ENCODE measurements around the gene LLCFC1. TPM values are rescaled to one million over a fixed set of nuclear protein-coding genes. Genes with fewer than 3 reads are reported as not detected.

Gene LLCFC1
- total RNA-seq, 1 donor: not detected

GRCh38 chr7:142901426-142902259 is 37.6 kb upstream of the LLCFC1 start:
- TF ChIP-seq CTCF (IDR thresholded peaks at IDR 0.05; ENCODE audit: insufficient read depth, low read depth, low read length): no peak
- H3K4me3 ChIP-seq (ENCODE audit: low read depth, low read length): no peak overlapping the region
- DNase-seq (ENCODE audit: low read depth): no peak

- DNase-seq (ENCODE audit: low read depth): no peak
- no peak overlapping the region for H3K4me3 ChIP-seq (ENCODE audit: low read depth, low read length)
- no peak for TF ChIP-seq CTCF (IDR thresholded peaks at IDR 0.05; ENCODE audit: insufficient read depth, low read depth, low read length)
These were observed 35.2 kb upstream of the LLCFC1 start for GRCh38 chr7:142904128-142904527.

DNA sequence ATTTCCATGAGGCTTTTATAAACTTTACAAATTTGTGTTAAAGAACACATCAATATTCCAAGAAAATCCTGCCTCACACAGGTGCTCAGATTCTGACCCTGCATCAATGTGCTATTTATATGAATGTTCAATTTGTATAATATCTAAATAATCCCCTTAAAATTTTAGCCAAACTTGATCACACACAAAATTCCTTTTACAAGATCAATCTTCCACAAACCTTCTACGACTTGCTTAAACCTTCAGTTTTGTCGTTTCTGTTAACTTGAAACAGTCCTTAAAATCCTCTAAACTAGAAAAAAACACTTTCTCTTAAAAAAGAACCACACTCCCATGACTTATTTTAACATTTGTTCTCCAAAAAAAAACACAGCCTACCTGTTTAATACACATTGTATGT is 33.5 kb upstream of the LLCFC1 start:
- no peak for DNase-seq (ENCODE audit: low read depth)
- TF ChIP-seq CTCF (IDR thresholded peaks at IDR 0.05; ENCODE audit: insufficient read depth, low read depth, low read length): no peak
- no peak overlapping the region for H3K4me3 ChIP-seq (ENCODE audit: low read depth, low read length)

DNA sequence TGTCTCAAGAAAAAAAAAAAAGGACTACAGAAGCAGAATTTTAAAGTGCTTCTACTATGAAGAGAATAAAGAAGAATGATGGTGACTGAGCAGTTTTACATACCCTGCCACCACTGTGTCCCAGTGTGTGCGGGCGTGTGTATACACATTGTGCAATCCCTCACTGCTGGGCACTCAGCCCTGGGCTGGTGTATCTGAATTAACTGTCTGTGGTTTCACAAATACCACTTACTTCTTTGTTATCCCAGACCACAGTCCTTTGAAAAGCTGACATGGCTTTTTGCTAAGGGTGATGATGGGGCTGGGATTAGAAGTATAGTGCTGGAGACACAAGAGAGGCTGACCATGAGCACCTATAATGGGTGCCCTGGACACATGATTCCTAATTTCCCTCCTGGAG is 32.6 kb upstream of the LLCFC1 start:
- TF ChIP-seq CTCF (IDR thresholded peaks at IDR 0.05; ENCODE audit: insufficient read depth, low read depth, low read length): no peak
- no peak overlapping the region for H3K4me3 ChIP-seq (ENCODE audit: low read depth, low read length)
- DNase-seq (ENCODE audit: low read depth): no peak

DNA sequence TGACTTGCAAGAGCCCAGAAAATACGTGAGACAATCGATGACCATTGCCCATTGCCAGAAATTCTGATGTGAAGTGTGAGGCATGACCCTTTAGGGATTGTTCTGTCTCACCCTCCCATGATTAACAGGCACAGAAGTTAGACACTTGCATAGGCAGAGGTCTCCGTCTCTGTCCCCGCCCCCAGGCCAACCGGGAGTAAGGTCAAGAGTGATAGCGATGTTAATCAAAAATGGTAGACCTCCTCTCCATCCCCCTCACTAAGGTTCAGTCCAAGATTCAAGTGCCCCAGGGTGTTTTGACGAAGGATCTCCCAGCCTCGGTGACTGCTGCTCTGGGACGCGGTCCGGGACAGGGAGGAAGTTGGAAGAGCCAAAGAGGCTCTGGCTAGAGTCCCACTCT is 31.0 kb upstream of the LLCFC1 start:
- no peak overlapping the region for H3K4me3 ChIP-seq (ENCODE audit: low read depth, low read length)
- no peak for TF ChIP-seq CTCF (IDR thresholded peaks at IDR 0.05; ENCODE audit: insufficient read depth, low read depth, low read length)
- no peak for DNase-seq (ENCODE audit: low read depth)

DNA sequence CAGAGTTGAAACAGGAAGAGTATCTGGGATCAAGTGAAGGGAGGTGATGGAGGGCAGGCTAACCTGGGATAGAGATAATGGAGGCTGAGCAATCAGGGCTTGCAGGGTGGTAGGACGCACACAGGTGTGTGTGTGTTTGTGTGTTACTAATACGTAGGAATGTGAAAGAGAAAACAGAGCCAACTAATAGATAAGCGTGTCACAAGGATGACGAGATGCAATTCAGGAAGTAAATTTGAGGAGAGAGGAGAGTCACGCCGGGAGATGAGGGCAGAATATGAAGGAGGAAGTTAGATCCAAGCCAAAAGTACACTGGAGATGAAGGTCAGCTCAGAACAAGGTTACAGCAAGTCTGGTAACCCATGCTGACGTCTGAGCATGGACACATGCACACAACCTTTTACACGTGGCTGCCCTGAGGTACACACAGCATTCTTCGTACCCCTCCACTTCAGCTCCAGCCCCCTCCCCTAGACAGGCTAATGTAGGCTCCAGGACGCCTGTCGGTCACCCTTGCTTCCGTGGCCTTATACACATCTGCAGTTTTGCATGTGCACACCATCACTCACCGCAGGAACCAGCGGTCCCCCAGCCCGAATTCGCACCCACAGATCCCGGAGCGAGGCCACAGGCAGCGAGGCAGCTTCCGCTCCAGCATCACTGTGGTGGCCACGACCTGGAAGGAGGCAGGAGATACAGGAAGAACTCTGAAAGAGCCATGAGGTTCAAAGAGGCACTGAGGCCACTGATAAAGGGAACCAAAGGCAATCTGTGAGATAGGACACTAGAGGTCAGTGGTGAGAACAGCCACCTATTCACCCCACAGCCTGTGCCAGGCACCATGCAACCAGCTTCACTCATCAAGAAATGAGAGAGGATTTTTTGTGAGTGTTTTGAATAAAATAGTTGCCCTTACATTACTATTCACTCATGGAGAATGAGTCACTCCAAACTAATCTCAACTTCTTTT is 30.1 kb upstream of the LLCFC1 start:
- DNase-seq (ENCODE audit: low read depth): no peak
- TF ChIP-seq CTCF (IDR thresholded peaks at IDR 0.05; ENCODE audit: insufficient read depth, low read depth, low read length): peak; percentile 41
- H3K4me3 ChIP-seq (ENCODE audit: low read depth, low read length): no peak overlapping the region
